SK-N-SH (cell line): ENCODE results near the gene GYS1. TPM values are rescaled to one million over a fixed set of nuclear protein-coding genes. Genes with fewer than 3 reads are reported as not detected.

Source experiments
- CTCF ChIA-PET: fragments of 300-600, 350-600 bp; formaldehyde crosslinking; extraction: SDS; loops from one replicate; lab custom pipeline; 2021; lab: Yijun Ruan, JAX
- POLR2A ChIA-PET: fragments of 350-600 bp; sonication (Branson Sonifier 250); formaldehyde crosslinking; extraction: SDS; loops from one replicate; lab custom pipeline; 2020; ENCODE audit warnings: antibody characterized with exemption, inconsistent platforms; lab: Yijun Ruan, JAX
- DNase-seq: peaks from one replicate; pipeline ENCODE4 v3.0.0; 2012
- H2AFZ ChIP-seq: fragments of 200-600 bp; sonication (generic); 2 replicates; pipeline ENCODE4 v1.8.1; 2016; ENCODE audit warnings: antibody characterized with exemption, mild to moderate bottlenecking, low read depth
- H3F3A ChIP-seq: fragments of 200-600 bp; sonication (generic); replicated peaks from 2 replicates; pipeline ENCODE3; 2016; ENCODE audit warnings: antibody characterized with exemption, mild to moderate bottlenecking; ENCODE audit not compliant: insufficient read depth
- H3K27ac ChIP-seq, 2 experiments: fragments of 200-500 bp in 1 of 2; fragments of 200-600 bp in 1 of 2; sonication (Bioruptor generic) in 1 of 2; sonication (generic), shearing (Covaris generic) in 1 of 2; 2 replicates each; pipeline versions ENCODE4 v1.5.1 to v1.6.1; 2014 to 2016; ENCODE audit warnings: low read depth in 2 of 2, inconsistent platforms in 1 of 2, low read length in 1 of 2, mild to moderate bottlenecking in 1 of 2, mixed read lengths in 1 of 2
- H3K27me3 ChIP-seq: fragments of 200-600 bp; sonication (generic), shearing (Covaris generic); 2 replicates; pipeline ENCODE4 v1.6.1; 2016; ENCODE audit warnings: mixed run types; ENCODE audit not compliant: insufficient read depth
- H3K36me3 ChIP-seq, 2 experiments: fragments of 200-500 bp in 1 of 2; fragments of 200-600 bp in 1 of 2; sonication (Bioruptor generic) in 1 of 2; sonication (generic) in 1 of 2; replicated peaks in 1 of 2; 2 replicates each; pipeline versions ENCODE3 to v1.5.1; 2014 to 2016; ENCODE audit warnings: low read length in 1 of 2, mild to moderate bottlenecking in 1 of 2; ENCODE audit not compliant: insufficient read depth in 2 of 2, control insufficient read depth in 1 of 2
- H3K4me1 ChIP-seq, 2 experiments: fragments of 200-500 bp in 1 of 2; fragments of 200-600 bp in 1 of 2; sonication (Bioruptor generic) in 1 of 2; sonication (generic), shearing (Covaris generic) in 1 of 2; 2 replicates each; pipeline versions ENCODE4 v1.5.1 to v1.6.1; 2014 to 2016; ENCODE audit warnings: low read depth in 1 of 2, low read length in 1 of 2, mixed run types in 1 of 2; ENCODE audit not compliant: insufficient read depth in 2 of 2, control insufficient read depth in 1 of 2
- H3K4me2 ChIP-seq: fragments of 200-600 bp; sonication (generic), shearing (Covaris generic); 2 replicates; pipeline ENCODE4 v1.6.1; 2017; ENCODE audit warnings: mixed run types
- H3K4me3 ChIP-seq, 2 experiments: fragments of 200-500 bp in 1 of 2; fragments of 200-600 bp in 1 of 2; sonication (Bioruptor generic) in 1 of 2; sonication (generic), shearing (Covaris generic) in 1 of 2; 2 replicates each; pipeline versions ENCODE4 v1.5.1 to v1.8.1; 2014 to 2016; ENCODE audit warnings: low read depth in 2 of 2, inconsistent platforms in 1 of 2, low read length in 1 of 2, mild to moderate bottlenecking in 1 of 2, mixed read lengths in 1 of 2, moderate library complexity in 1 of 2
- H3K79me2 ChIP-seq: fragments of 200-600 bp; sonication (generic); 2 replicates; pipeline ENCODE4 v1.8.1; 2017; ENCODE audit warnings: mild to moderate bottlenecking; ENCODE audit not compliant: insufficient read depth
- H3K9ac ChIP-seq: fragments of 200-600 bp; sonication (generic); 2 replicates; pipeline ENCODE4 v1.6.1; 2017; ENCODE audit warnings: mixed run types
- H3K9me2 ChIP-seq: fragments of 200-600 bp; sonication (generic); 2 replicates; pipeline ENCODE4 v1.6.1; 2017; ENCODE audit warnings: mixed run types
- H3K9me3 ChIP-seq: fragments of 200-600 bp; sonication (generic); 2 replicates; pipeline ENCODE4 v1.6.1; 2017; ENCODE audit warnings: mixed run types, mild to moderate bottlenecking, moderate library complexity
- H4K20me1 ChIP-seq: fragments of 200-600 bp; sonication (generic); 2 replicates; pipeline ENCODE4 v1.6.1; 2017; ENCODE audit warnings: mild to moderate bottlenecking, mixed run types; ENCODE audit not compliant: insufficient read depth
- CHD2 ChIP-seq: fragments of 150-350 bp; IDR thresholded peaks from 2 replicates; pipeline ENCODE4 v1.6.1; 2018; ENCODE audit warnings: low read length; ENCODE audit not compliant: partially characterized antibody
- EP300 ChIP-seq, 2 experiments: IDR thresholded peaks; 2 replicates each; pipeline versions ENCODE4 v1.4.0 to v1.6.1; 2012; ENCODE audit warnings: borderline replicate concordance in 1 of 2, low read depth in 1 of 2, low read length in 1 of 2
- EZH2phosphoT487 ChIP-seq: fragments of 200-600 bp; sonication (generic); IDR thresholded peaks from 2 replicates; pipeline ENCODE4 v1.6.1; 2017; ENCODE audit warnings: low read depth, mixed run types, mild to moderate bottlenecking, antibody characterized with exemption, moderate library complexity, borderline replicate concordance
- FOSL2 ChIP-seq: IDR thresholded peaks from 2 replicates; pipeline ENCODE4 v1.4.0; 2012; ENCODE audit warnings: low read depth, mild to moderate bottlenecking, moderate library complexity, borderline replicate concordance
- FOXJ3 ChIP-seq: sonication (generic); formaldehyde crosslinking; IDR thresholded peaks from 2 replicates; pipeline ENCODE4 v1.5.1; 2020; ENCODE audit warnings: mild to moderate bottlenecking, missing genetic modification reagents
- GABPA ChIP-seq: IDR thresholded peaks from 2 replicates; pipeline ENCODE4 v1.4.0; 2012; ENCODE audit warnings: low read depth, mild to moderate bottlenecking
- JUND ChIP-seq: IDR thresholded peaks from 2 replicates; pipeline ENCODE4 v1.4.0; 2012
- MEF2A ChIP-seq: IDR thresholded peaks from 2 replicates; pipeline ENCODE4 v1.4.0; 2012; ENCODE audit warnings: low read depth, borderline replicate concordance
- NRF1 ChIP-seq: IDR thresholded peaks from 2 replicates; pipeline ENCODE4 v1.6.1; 2012; ENCODE audit warnings: low read depth, mild to moderate bottlenecking, low read length
- POLR2AphosphoS5 ChIP-seq: IDR thresholded peaks from 2 replicates; pipeline ENCODE4 v1.6.1; 2012; ENCODE audit warnings: low read depth, low read length
- SIN3A ChIP-seq: IDR thresholded peaks from 2 replicates; pipeline ENCODE4 v1.6.1; 2012; ENCODE audit warnings: low read depth, mild to moderate bottlenecking, low read length, moderate library complexity, borderline replicate concordance
- TEAD4 ChIP-seq: IDR thresholded peaks from 2 replicates; pipeline ENCODE4 v1.4.0; 2012; ENCODE audit warnings: mild to moderate bottlenecking, borderline replicate concordance; ENCODE audit not compliant: insufficient read depth
- YY1 ChIP-seq: IDR thresholded peaks from 2 replicates; pipeline ENCODE4 v1.4.0; 2012; ENCODE audit warnings: low read depth, mild to moderate bottlenecking
- WGBS: methylation state at CpG from one replicate; pipeline ENCODE4 v1.1.6; 2017; ENCODE audit warnings: low lambda C conversion rate; 5-methylcytosine and 5-hydroxymethylcytosine counted together
- polyA plus RNA-seq, 3 experiments: library from polyadenylated mRNA; depleted of rRNA; stranded (reverse); fragments of >200 nt; gene quantifications; 2 replicates each; pipeline ENCODE4 v1.2.3, GENCODE V29; 2012
- TF ChIP-seq, protein P1 (sequence below): IDR thresholded peaks from 2 replicates; pipeline ENCODE4 v1.6.1; 2012; ENCODE audit warnings: mild to moderate bottlenecking, low read depth, low read length, moderate library complexity
- TF ChIP-seq, protein P2 (sequence below): IDR thresholded peaks from 2 replicates; pipeline ENCODE4 v1.4.0; 2012; ENCODE audit warnings: low read depth, borderline replicate concordance
- TF ChIP-seq, protein P3 (sequence below): IDR thresholded peaks from 2 replicates; pipeline ENCODE4 v1.4.0; 2012; ENCODE audit warnings: low read depth, borderline replicate concordance
- TF ChIP-seq, protein P4 (sequence below): fragments of 150-350 bp; IDR thresholded peaks from 2 replicates; pipeline ENCODE4 v1.6.1; 2016; ENCODE audit warnings: mild to moderate bottlenecking, low read depth, low read length
- TF ChIP-seq, protein P5 (sequence below): IDR thresholded peaks from 2 replicates; pipeline ENCODE4; 2012

The GYS1 gene
- polyA plus RNA-seq, 1 of the 3 experiments (the other 2 are of a cell fraction), result 25.3 TPM

DNA sequence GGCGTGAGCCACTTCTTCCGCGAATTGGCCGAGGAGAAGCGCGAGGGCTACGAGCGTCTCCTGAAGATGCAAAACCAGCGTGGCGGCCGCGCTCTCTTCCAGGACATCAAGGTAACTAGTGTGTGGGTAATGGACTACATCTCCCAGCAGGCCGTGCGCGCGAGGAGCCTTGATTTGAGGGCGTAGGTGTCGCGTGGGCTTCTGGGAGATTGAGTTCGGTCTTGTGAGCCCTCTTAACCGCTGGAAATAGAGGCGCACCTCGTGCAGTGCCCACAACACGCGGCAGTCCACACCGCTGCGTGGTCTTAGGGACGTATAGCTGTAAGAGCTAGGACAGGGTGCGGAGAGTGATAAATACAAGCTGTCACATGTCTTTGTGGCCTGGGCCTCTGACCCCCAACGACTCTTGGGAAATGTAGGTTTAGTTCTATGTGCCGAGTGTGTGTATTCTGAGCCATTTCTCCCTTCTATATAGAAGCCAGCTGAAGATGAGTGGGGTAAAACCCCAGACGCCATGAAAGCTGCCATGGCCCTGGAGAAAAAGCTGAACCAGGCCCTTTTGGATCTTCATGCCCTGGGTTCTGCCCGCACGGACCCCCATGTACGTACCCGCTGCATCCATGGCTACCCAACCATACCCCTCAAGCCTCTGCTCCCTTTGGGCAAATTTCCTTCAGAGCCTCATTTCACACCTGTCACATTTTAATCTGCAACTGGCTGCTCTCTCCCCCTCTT is 27.1 kb downstream of the GYS1 start (continued):
- TF ChIP-seq FOXJ3 (CRISPR knock-in tag) (no peak), POLR2AphosphoS5 (peak; percentile 43; the same call in 1 of the 2 replicates), JUND (no peak), SIN3A (no peak; the same call in 1 of the 2 replicates), MEF2A (no peak)
- TF ChIP-seq, protein P1, sequence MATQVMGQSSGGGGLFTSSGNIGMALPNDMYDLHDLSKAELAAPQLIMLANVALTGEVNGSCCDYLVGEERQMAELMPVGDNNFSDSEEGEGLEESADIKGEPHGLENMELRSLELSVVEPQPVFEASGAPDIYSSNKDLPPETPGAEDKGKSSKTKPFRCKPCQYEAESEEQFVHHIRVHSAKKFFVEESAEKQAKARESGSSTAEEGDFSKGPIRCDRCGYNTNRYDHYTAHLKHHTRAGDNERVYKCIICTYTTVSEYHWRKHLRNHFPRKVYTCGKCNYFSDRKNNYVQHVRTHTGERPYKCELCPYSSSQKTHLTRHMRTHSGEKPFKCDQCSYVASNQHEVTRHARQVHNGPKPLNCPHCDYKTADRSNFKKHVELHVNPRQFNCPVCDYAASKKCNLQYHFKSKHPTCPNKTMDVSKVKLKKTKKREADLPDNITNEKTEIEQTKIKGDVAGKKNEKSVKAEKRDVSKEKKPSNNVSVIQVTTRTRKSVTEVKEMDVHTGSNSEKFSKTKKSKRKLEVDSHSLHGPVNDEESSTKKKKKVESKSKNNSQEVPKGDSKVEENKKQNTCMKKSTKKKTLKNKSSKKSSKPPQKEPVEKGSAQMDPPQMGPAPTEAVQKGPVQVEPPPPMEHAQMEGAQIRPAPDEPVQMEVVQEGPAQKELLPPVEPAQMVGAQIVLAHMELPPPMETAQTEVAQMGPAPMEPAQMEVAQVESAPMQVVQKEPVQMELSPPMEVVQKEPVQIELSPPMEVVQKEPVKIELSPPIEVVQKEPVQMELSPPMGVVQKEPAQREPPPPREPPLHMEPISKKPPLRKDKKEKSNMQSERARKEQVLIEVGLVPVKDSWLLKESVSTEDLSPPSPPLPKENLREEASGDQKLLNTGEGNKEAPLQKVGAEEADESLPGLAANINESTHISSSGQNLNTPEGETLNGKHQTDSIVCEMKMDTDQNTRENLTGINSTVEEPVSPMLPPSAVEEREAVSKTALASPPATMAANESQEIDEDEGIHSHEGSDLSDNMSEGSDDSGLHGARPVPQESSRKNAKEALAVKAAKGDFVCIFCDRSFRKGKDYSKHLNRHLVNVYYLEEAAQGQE, result no peak

DNA sequence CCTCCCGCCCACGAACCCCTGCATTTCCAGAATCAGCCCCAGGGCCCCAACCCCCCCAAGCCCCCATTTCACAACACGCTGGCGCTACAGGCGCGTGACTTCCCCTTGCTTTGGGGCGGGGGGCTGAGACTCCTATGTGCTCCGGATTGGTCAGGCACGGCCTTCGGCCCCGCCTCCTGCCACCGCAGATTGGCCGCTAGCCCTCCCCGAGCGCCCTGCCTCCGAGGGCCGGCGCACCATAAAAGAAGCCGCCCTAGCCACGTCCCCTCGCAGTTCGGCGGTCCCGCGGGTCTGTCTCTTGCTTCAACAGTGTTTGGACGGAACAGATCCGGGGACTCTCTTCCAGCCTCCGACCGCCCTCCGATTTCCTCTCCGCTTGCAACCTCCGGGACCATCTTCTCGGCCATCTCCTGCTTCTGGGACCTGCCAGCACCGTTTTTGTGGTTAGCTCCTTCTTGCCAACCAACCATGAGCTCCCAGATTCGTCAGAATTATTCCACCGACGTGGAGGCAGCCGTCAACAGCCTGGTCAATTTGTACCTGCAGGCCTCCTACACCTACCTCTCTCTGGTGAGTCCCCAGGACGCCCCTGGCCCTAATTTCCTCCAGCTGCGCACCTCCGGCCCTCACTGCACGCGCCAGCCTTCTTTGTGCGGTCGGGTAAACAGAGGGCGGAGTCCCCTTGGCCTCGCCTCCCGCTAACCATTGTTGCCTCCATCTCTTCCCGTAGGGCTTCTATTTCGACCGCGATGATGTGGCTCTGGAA is 27.9 kb downstream of the GYS1 start, which contains the start of gene FTL:
Gene FTL (plus strand): TSS at position 270 of the 766 bp plus-strand sequence. CDS start 199 bp downstream, at position 469.
- CTCF ChIA-PET, result interaction anchor here (1.4 to 3.9 kb wide), 4 partner anchors 28 to 177 kb away, joined by 6 to 12 read pairs (median 8); partner anchors contain the start of genes GYS1 and RUVBL2
- no peak for TF ChIP-seq FOSL2
- 0 out of 4 replicates have a peak, but pooled peaks of 1 of the 2 experiments have one; percentile 5 for TF ChIP-seq EP300 (IDR thresholded peaks at IDR 0.05; ENCODE audit: borderline replicate concordance in 1 of 2, low read depth in 1 of 2, low read length in 1 of 2)
- TF ChIP-seq YY1, result 0 out of 2 replicates have a peak, but pooled peaks have one; percentile 48
- TF ChIP-seq JUND, result no peak
- TF ChIP-seq, protein P2, sequence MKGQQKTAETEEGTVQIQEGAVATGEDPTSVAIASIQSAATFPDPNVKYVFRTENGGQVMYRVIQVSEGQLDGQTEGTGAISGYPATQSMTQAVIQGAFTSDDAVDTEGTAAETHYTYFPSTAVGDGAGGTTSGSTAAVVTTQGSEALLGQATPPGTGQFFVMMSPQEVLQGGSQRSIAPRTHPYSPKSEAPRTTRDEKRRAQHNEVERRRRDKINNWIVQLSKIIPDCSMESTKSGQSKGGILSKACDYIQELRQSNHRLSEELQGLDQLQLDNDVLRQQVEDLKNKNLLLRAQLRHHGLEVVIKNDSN, result peak; percentile 52; the same call in 1 of the 2 replicates
- TF ChIP-seq CHD2, result peak; percentile 77
- peak; percentile 100 for TF ChIP-seq POLR2AphosphoS5
- no peak for TF ChIP-seq GABPA
- no peak for TF ChIP-seq TEAD4
- TF ChIP-seq NRF1, result peak; percentile 32; the same call in 1 of the 2 replicates
- no peak for TF ChIP-seq EZH2phosphoT487
- no peak for TF ChIP-seq MEF2A
- TF ChIP-seq, protein P3, sequence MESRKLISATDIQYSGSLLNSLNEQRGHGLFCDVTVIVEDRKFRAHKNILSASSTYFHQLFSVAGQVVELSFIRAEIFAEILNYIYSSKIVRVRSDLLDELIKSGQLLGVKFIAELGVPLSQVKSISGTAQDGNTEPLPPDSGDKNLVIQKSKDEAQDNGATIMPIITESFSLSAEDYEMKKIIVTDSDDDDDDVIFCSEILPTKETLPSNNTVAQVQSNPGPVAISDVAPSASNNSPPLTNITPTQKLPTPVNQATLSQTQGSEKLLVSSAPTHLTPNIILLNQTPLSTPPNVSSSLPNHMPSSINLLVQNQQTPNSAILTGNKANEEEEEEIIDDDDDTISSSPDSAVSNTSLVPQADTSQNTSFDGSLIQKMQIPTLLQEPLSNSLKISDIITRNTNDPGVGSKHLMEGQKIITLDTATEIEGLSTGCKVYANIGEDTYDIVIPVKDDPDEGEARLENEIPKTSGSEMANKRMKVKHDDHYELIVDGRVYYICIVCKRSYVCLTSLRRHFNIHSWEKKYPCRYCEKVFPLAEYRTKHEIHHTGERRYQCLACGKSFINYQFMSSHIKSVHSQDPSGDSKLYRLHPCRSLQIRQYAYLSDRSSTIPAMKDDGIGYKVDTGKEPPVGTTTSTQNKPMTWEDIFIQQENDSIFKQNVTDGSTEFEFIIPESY, result no peak
- TF ChIP-seq, protein P4, sequence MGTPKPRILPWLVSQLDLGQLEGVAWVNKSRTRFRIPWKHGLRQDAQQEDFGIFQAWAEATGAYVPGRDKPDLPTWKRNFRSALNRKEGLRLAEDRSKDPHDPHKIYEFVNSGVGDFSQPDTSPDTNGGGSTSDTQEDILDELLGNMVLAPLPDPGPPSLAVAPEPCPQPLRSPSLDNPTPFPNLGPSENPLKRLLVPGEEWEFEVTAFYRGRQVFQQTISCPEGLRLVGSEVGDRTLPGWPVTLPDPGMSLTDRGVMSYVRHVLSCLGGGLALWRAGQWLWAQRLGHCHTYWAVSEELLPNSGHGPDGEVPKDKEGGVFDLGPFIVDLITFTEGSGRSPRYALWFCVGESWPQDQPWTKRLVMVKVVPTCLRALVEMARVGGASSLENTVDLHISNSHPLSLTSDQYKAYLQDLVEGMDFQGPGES, result peak; percentile 37; the same call in 1 of the 2 replicates
- TF ChIP-seq, protein P5, sequence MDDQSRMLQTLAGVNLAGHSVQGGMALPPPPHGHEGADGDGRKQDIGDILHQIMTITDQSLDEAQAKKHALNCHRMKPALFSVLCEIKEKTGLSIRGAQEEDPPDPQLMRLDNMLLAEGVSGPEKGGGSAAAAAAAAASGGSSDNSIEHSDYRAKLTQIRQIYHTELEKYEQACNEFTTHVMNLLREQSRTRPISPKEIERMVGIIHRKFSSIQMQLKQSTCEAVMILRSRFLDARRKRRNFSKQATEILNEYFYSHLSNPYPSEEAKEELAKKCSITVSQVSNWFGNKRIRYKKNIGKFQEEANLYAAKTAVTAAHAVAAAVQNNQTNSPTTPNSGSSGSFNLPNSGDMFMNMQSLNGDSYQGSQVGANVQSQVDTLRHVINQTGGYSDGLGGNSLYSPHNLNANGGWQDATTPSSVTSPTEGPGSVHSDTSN, result peak; percentile 16; the same call in 1 of the 2 replicates

More for the DNA sequence above, 27.9 kb downstream of the GYS1 start, which contains the start of gene FTL:
- peaks cover 18% of the 10 kb centered on the region for H4K20me1 ChIP-seq
- peaks cover 19% of the 10 kb centered on the region for H3K79me2 ChIP-seq
- peaks cover 11 to 25% of the 10 kb centered on the region in 2 experiments for H3K36me3 ChIP-seq
- no peaks in the 10 kb centered on the region for H3K9me2 ChIP-seq
- H3K27ac ChIP-seq, result peak within 1 kb of the TSS; percentile 70 to 77
- peaks cover 17 to 26% of the 10 kb centered on the region in 2 experiments; a peak in 3 of 4 replicates for H3K4me1 ChIP-seq
- H3K27me3 ChIP-seq, result no peaks in the 10 kb centered on the region
- H3K4me3 ChIP-seq, result peak within 1 kb of the TSS; percentile 68 to 74
- H3K9me3 ChIP-seq, result no peaks in the 10 kb centered on the region
- H2AFZ ChIP-seq, result no peak within 1 kb of the TSS
- 1% methylated on average over 26 of the region's 52 CpGs for WGBS
- H3F3A ChIP-seq, result peaks cover 55% of the 10 kb centered on the region
- peak within 1 kb of the TSS; percentile 98 for H3K4me2 ChIP-seq
- peak; percentile 99 for DNase-seq
- peak within 1 kb of the TSS; percentile 92 for H3K9ac ChIP-seq
- POLR2A ChIA-PET, result interaction anchor here (0.9 kb wide), 1 partner anchor 28 kb away, joined by 3 read pairs; the partner anchor contains the start of genes GYS1 and RUVBL2
